Endothelial cell of umbilical vein (primary cell): ENCODE results near the gene PEX19. TPM values are rescaled to one million over a fixed set of nuclear protein-coding genes. Genes with fewer than 3 reads are reported as not detected.

Experiments
- BruUV-seq: library from RNA; stranded (reverse); fragments of 400-500 nt; replicated peaks from 2 replicates; lab custom pipeline; 2021; lab: Mats Ljungman, UMichigan
- CTCF ChIA-PET: fragments of 300-600, 350-600 bp; sonication (Branson Sonifier 250); formaldehyde crosslinking; loops from one replicate; lab custom pipeline; 2021; ENCODE audit warnings: antibody characterized with exemption, inconsistent platforms; lab: Charles Lee
- POLR2A ChIA-PET: fragments of 300-600, 350-600 bp; sonication (Branson Sonifier 250); formaldehyde crosslinking; loops from one replicate; lab custom pipeline; 2021; ENCODE audit warnings: antibody characterized with exemption, inconsistent platforms; lab: Charles Lee
- DNase-seq: peaks from one replicate; pipeline ENCODE4 v3.0.0-alpha.2; 2011; ENCODE audit warnings: low read depth, low spot score
- FAIRE-seq: peaks from 2 replicates; lab custom pipeline; 2011; peaks lifted over from hg19 to GRCh38; lab: Jason Lieb, UNC
- H2AFZ ChIP-seq: 2 replicates; pipeline ENCODE4 v1.6.0; 2012; ENCODE audit warnings: low read depth, low read length, control low read depth, inconsistent platforms
- H3K27ac ChIP-seq: 2 replicates; pipeline ENCODE4 v1.5.1; 2011; ENCODE audit warnings: low read depth, mild to moderate bottlenecking, control low read depth, low read length, moderate library complexity; ENCODE audit not compliant: insufficient read depth
- H3K27me3 ChIP-seq, 2 experiments: 2 replicates each; pipeline versions ENCODE4 v1.6.0 to v1.6.1; 2011; ENCODE audit warnings: low read length in 2 of 2, mixed read lengths in 1 of 2; ENCODE audit not compliant: control insufficient read depth in 2 of 2, insufficient read depth in 2 of 2
- H3K36me3 ChIP-seq, 2 experiments: 2 replicates in 1 of 2; 3 replicates in 1 of 2; pipeline ENCODE4 v1.5.1; 2011; ENCODE audit warnings: low read length in 2 of 2, mild to moderate bottlenecking in 1 of 2, moderate library complexity in 1 of 2; ENCODE audit not compliant: control insufficient read depth in 2 of 2, insufficient read depth in 2 of 2; ENCODE audit errors: extremely low read depth in 1 of 2
- H3K4me1 ChIP-seq: 3 replicates; pipeline ENCODE4 v1.5.1; 2011; ENCODE audit warnings: mild to moderate bottlenecking, low read length; ENCODE audit not compliant: control insufficient read depth, insufficient read depth; ENCODE audit errors: extremely low read depth
- H3K4me2 ChIP-seq: 2 replicates; pipeline ENCODE4 v1.6.1; 2011; ENCODE audit warnings: low read length, control low read depth, mixed read lengths; ENCODE audit not compliant: insufficient read depth
- H3K4me3 ChIP-seq, 3 experiments: fragments of 200-600 bp in 1 of 3; sonication (generic), shearing (Covaris generic) in 1 of 3; replicated peaks in 1 of 3; 2 replicates each; pipeline ENCODE4 v1.5.1; 2011 to 2016; ENCODE audit warnings: control low read depth in 3 of 3, low read length in 3 of 3, mild to moderate bottlenecking in 2 of 3, inconsistent platforms in 1 of 3, low read depth in 1 of 3, moderate library complexity in 1 of 3; ENCODE audit not compliant: insufficient read depth in 1 of 3
- H3K79me2 ChIP-seq: 2 replicates; pipeline ENCODE4 v1.6.0; 2012; ENCODE audit warnings: low read length, inconsistent platforms; ENCODE audit not compliant: control insufficient read depth, insufficient read depth
- H3K9ac ChIP-seq: replicated peaks from 2 replicates; pipeline ENCODE3; 2011; ENCODE audit warnings: low read length, control low read depth; ENCODE audit not compliant: insufficient read depth; ENCODE audit errors: extremely low read depth
- H3K9me1 ChIP-seq: replicated peaks from 3 replicates; pipeline ENCODE4 v1.6.0; 2011; ENCODE audit warnings: mild to moderate bottlenecking, low read length; ENCODE audit not compliant: control insufficient read depth, insufficient read depth; ENCODE audit errors: extremely low read depth
- H3K9me3 ChIP-seq: replicated peaks from 2 replicates; pipeline ENCODE4 v1.5.1; 2012; ENCODE audit warnings: low read length, inconsistent platforms; ENCODE audit not compliant: control insufficient read depth, insufficient read depth
- H4K20me1 ChIP-seq: replicated peaks from 2 replicates; pipeline ENCODE3; 2011; ENCODE audit warnings: mild to moderate bottlenecking, low read length; ENCODE audit not compliant: control insufficient read depth, insufficient read depth; ENCODE audit errors: extremely low read depth
- CTCF ChIP-seq, 2 donors: IDR thresholded peaks; 1 replicate in 1 of 2; 2 replicates in 1 of 2; pipeline ENCODE4 v1.5.1; 2011; ENCODE audit warnings: low read length in 2 of 2, mild to moderate bottlenecking in 2 of 2, moderate library complexity in 2 of 2, control low read depth in 1 of 2, inconsistent platforms in 1 of 2, low read depth in 1 of 2; ENCODE audit not compliant: insufficient read depth in 1 of 2; ENCODE audit errors: extremely low read depth in 1 of 2
- EZH2 ChIP-seq: IDR thresholded peaks from 2 replicates; pipeline ENCODE4 v1.6.1; 2012; ENCODE audit warnings: borderline replicate concordance, low read depth, mild to moderate bottlenecking, moderate library complexity, low read length, inconsistent platforms; ENCODE audit not compliant: severe bottlenecking
- FOS ChIP-seq: IDR thresholded peaks from 2 replicates; pipeline ENCODE4 v1.6.1; 2011; ENCODE audit warnings: mild to moderate bottlenecking, low read length, moderate library complexity, borderline replicate concordance; ENCODE audit not compliant: insufficient read depth
- GATA2 ChIP-seq: IDR thresholded peaks from 2 replicates; pipeline ENCODE4 v1.7.0; 2011; ENCODE audit warnings: low read depth, mild to moderate bottlenecking, moderate library complexity, mixed read lengths, low read length; ENCODE audit not compliant: insufficient read length, insufficient read depth
- JUN ChIP-seq: IDR thresholded peaks from 2 replicates; pipeline ENCODE4 v1.6.1; 2011; ENCODE audit warnings: borderline replicate concordance, low read depth; ENCODE audit not compliant: insufficient read length, insufficient read depth
- MYC ChIP-seq: IDR thresholded peaks from one replicate; pipeline ENCODE4 v1.6.1; 2011; ENCODE audit warnings: mild to moderate bottlenecking, low read depth, low read length
- POLR2A ChIP-seq: IDR thresholded peaks from 2 replicates; pipeline ENCODE4 v1.6.1; 2012; ENCODE audit warnings: low read depth, mild to moderate bottlenecking, control low read depth, low read length
- POLR2AphosphoS5 ChIP-seq: IDR thresholded peaks from 2 replicates; pipeline ENCODE4 v1.6.1; 2012; ENCODE audit warnings: low read depth, mild to moderate bottlenecking, control low read depth, low read length, moderate library complexity; ENCODE audit not compliant: insufficient read depth
- dilution Hi-C: fragments of 300-500 bp; cut with MboI; formaldehyde crosslinking; loops from one replicate; pipeline ENCODE4 v1.15.0; 2019; ENCODE audit warnings: low sequenced_read_pairs; ENCODE audit not compliant: extremely low pct_ligation_motif_present
- intact Hi-C: fragments of 100-400 bp; cut with micrococcal nuclease; formaldehyde crosslinking; loops from one replicate; pipeline ENCODE4 v1.10.0; 2022
- polyA plus RNA-seq, 4 experiments: library from polyadenylated mRNA; depleted of rRNA in 3 of 4; stranded (reverse) in 3 of 4; unstranded in 1 of 4; fragments of >200 nt; gene quantifications; 2 replicates each; pipeline versions ENCODE4 v1.2.1 to v1.2.3, GENCODE V29; 2011 to 2012; ENCODE audit warnings: missing spikeins in 1 of 4
- total RNA-seq: library from RNA; stranded (reverse); gene quantifications from 2 replicates; pipeline ENCODE4 v1.2.3, GENCODE V29; 2021
- TF ChIP-seq, protein P1 (sequence below): IDR thresholded peaks from 2 replicates; pipeline ENCODE4 v1.6.1; 2011; ENCODE audit not compliant: insufficient read depth, insufficient read length

The PEX19 gene
- total and polyA plus RNA-seq, 2 donors (not counting 3 experiments of a cell fraction or from before 2014, with no cell fraction given): 24.4 to 38.4 TPM

GRCh38 chr1:160332516-160332915 is 47.6 kb upstream of the PEX19 start:
- ChIA-PET CTCF (interaction anchor here (0.7 to 4.8 kb wide), 4 partner anchors 9 to 139 kb away, joined by 3 to 24 read pairs (median 5); no protein-coding TSS in a partner anchor), POLR2A (no interaction called here)
- H3K9ac ChIP-seq: no peak overlapping the region
- DNase-seq (no peak), FAIRE-seq (no peak)
- H3K27me3 ChIP-seq: no peaks in the 10 kb centered on the region
- dilution Hi-C loops: no loop called here
- no peak overlapping the region for H3K4me3 ChIP-seq
- intact Hi-C loops: no loop called here
- no peaks in the 10 kb centered on the region for H3K9me3 ChIP-seq
- no peak overlapping the region for H3K4me2 ChIP-seq
- no peaks in the 10 kb centered on the region for H3K9me1 ChIP-seq
- peaks cover 24% of the 10 kb centered on the region for H3K79me2 ChIP-seq
- no peaks in the 10 kb centered on the region for H3K4me1 ChIP-seq
- peaks cover 29 to 31% of the 10 kb centered on the region in 2 experiments for H3K36me3 ChIP-seq
- H3K27ac ChIP-seq: no peak overlapping the region
- TF ChIP-seq, protein P1, sequence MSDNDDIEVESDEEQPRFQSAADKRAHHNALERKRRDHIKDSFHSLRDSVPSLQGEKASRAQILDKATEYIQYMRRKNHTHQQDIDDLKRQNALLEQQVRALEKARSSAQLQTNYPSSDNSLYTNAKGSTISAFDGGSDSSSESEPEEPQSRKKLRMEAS: no peak
- TF ChIP-seq POLR2A (no peak), JUN (no peak)
- no TSS peak for BruUV-seq
- no peak overlapping the region for H2AFZ ChIP-seq
- no peaks in the 10 kb centered on the region for H4K20me1 ChIP-seq

- BruUV-seq: no TSS peak
- no peak overlapping the region for H3K27ac ChIP-seq
- ChIA-PET POLR2A (no interaction called here), CTCF (interaction anchor here (1.3 to 4.8 kb wide), 2 partner anchors 24 to 38 kb away, joined by 3 to 24 read pairs; no protein-coding TSS in a partner anchor)
- H3K4me3 ChIP-seq: no peak overlapping the region
- H3K79me2 ChIP-seq: peaks cover 12% of the 10 kb centered on the region
- dilution Hi-C loops: no loop called here
- intact Hi-C loops: no loop called here
- H3K4me1 ChIP-seq: no peaks in the 10 kb centered on the region
- H3K9me1 ChIP-seq: no peaks in the 10 kb centered on the region
- no peak overlapping the region for H3K9ac ChIP-seq
- H4K20me1 ChIP-seq: no peaks in the 10 kb centered on the region
- FAIRE-seq (no peak), DNase-seq (no peak)
- no peaks in the 10 kb centered on the region for H3K27me3 ChIP-seq
- peaks cover 26 to 36% of the 10 kb centered on the region in 2 experiments for H3K36me3 ChIP-seq
- no peak overlapping the region for H2AFZ ChIP-seq
- H3K4me2 ChIP-seq: no peak overlapping the region
- TF ChIP-seq EZH2 (no peak), POLR2AphosphoS5 (no peak), POLR2A (no peak), JUN (no peak), CTCF (IDR thresholded peaks at IDR 0.05; ENCODE audit: extremely low read depth in 1 of 2, insufficient read depth in 1 of 2, low read depth in 1 of 2, low read length in 2 of 2) (no peak), MYC (no peak), GATA2 (no peak), FOS (no peak)
- TF ChIP-seq, protein P1: no peak
- H3K9me3 ChIP-seq: no peaks in the 10 kb centered on the region
Observed at GRCh38 chr1:160330119-160330518, 45.2 kb upstream of the PEX19 start.
